ENCODE results near the gene TMEM59L.

TMEM59L gene

GRCh38 chr19:18660051-18660910 lies 47.6 kb downstream of the TMEM59L start:
- no peak for DNase-seq

GRCh38 chr19:18660939-18661670 lies 48.4 kb downstream of the TMEM59L start:
- no peak for DNase-seq

- DNase-seq: no peak
These were observed 50.5 kb downstream of the TMEM59L start for GRCh38 chr19:18662972-18663732.

- no peak for DNase-seq
These were observed 51.4 kb downstream of the TMEM59L start for GRCh38 chr19:18663940-18664530.

- DNase-seq: no peak
These were observed 53.1 kb downstream of the TMEM59L start for GRCh38 chr19:18665771-18666202.

GRCh38 chr19:18666317-18666716 lies 53.6 kb downstream of the TMEM59L start:
- DNase-seq: no peak

GRCh38 chr19:18666784-18667183 lies 54.1 kb downstream of the TMEM59L start:
- DNase-seq: no peak

GRCh38 chr19:18667531-18668251 lies 55.0 kb downstream of the TMEM59L start:
- no peak for DNase-seq

- no peak for DNase-seq
These were observed 55.6 kb downstream of the TMEM59L start for GRCh38 chr19:18668252-18668631.

GRCh38 chr19:18668744-18669523 lies 56.3 kb downstream of the TMEM59L start:
- no peak for DNase-seq

- no peak for DNase-seq
These were observed 56.8 kb downstream of the TMEM59L start for GRCh38 chr19:18669524-18669817.

GRCh38 chr19:18669883-18670282 lies 57.2 kb downstream of the TMEM59L start:
- DNase-seq: no peak

- no peak for DNase-seq
These were observed 57.6 kb downstream of the TMEM59L start for GRCh38 chr19:18670312-18670711.
